ENCODE data around the gene GPHB5.

DNA sequence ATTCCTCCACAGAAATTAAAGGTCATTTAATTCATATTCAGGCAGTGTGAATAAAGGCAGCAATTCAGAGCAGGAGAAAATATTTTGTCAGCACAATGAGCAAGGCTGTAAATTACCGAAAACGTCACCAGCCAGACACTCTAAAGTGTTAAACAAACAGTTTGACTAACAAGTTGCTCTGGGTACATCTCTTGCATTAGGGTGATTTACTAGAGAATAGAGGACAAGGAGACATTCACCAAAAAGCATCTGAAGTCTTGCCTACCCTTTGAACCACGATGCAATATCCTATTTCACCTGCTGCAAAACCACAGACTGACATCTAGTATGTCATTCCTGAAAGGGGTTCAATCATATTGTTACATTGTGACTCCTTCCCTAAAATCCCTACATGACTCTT, 27.1 kb upstream of the GPHB5 start:
- TF ChIP-seq FOXM1 (IDR thresholded peaks at IDR 0.05; ENCODE audit: borderline replicate concordance) (no peak), NFRKB (IDR thresholded peaks at IDR 0.05) (no peak), TARDBP (IDR thresholded peaks at IDR 0.05) (no peak), HDGF (IDR thresholded peaks at IDR 0.05; ENCODE audit: borderline replicate concordance) (no peak), FOXK2 (IDR thresholded peaks at IDR 0.05) (no peak), ELF4 (IDR thresholded peaks at IDR 0.05) (no peak), ARNT (IDR thresholded peaks at IDR 0.05) (no peak), FOXA1 (IDR thresholded peaks at IDR 0.05) (no peak), CTBP1 (IDR thresholded peaks at IDR 0.05; ENCODE audit: borderline replicate concordance) (no peak), ZNF384 (IDR thresholded peaks at IDR 0.05) (no peak)

Data from HEK293T (cell line).